Hepatocyte (in vitro differentiated cells): Measurements from ENCODE around the gene DOK6. TPM values are rescaled to one million over a fixed set of nuclear protein-coding genes. Genes with fewer than 3 reads are reported as not detected.
A peak's percentile ranks its signal among the peaks of the same experiment; 100 is the strongest.

ENCODE experiments used
- DNase-seq: peaks from one replicate; pipeline ENCODE4 v3.0.0-alpha.2; 2016; ENCODE audit warnings: low spot score
- H2AFZ ChIP-seq: fragments of 200-600 bp; sonication (generic); 2 replicates; pipeline ENCODE4 v1.6.0; 2016; ENCODE audit warnings: antibody characterized with exemption, mild to moderate bottlenecking
- H3K27ac ChIP-seq: fragments of 200-600 bp; sonication (generic); 2 replicates; pipeline ENCODE4 v1.5.1; 2016; ENCODE audit warnings: mild to moderate bottlenecking
- H3K27me3 ChIP-seq: fragments of 200-600 bp; sonication (generic); 2 replicates; pipeline ENCODE4 v1.6.1; 2016
- H3K36me3 ChIP-seq: fragments of 200-600 bp; sonication (generic); replicated peaks from 2 replicates; pipeline ENCODE4 v1.5.1; 2016; ENCODE audit warnings: low read depth; ENCODE audit not compliant: insufficient read depth
- H3K4me1 ChIP-seq: fragments of 200-600 bp; sonication (generic); 2 replicates; pipeline ENCODE4 v1.5.1; 2016; ENCODE audit warnings: mild to moderate bottlenecking, moderate library complexity; ENCODE audit not compliant: insufficient read depth
- H3K4me2 ChIP-seq: fragments of 200-600 bp; sonication (generic); 2 replicates; pipeline ENCODE4 v1.6.0; 2016
- H3K4me3 ChIP-seq: fragments of 200-600 bp; sonication (generic); 2 replicates; pipeline ENCODE4 v1.5.1; 2016; ENCODE audit warnings: mild to moderate bottlenecking
- H3K79me2 ChIP-seq: fragments of 200-600 bp; sonication (generic); 2 replicates; pipeline ENCODE4 v1.6.0; 2017; ENCODE audit warnings: mild to moderate bottlenecking
- H3K9me2 ChIP-seq: fragments of 200-600 bp; sonication (generic); replicated peaks from 2 replicates; pipeline ENCODE4 v1.6.0; 2017; ENCODE audit warnings: mild to moderate bottlenecking; ENCODE audit not compliant: insufficient read depth
- H3K9me3 ChIP-seq: fragments of 200-600 bp; sonication (generic); 2 replicates; pipeline ENCODE4 v1.5.1; 2016; ENCODE audit warnings: low read depth, mild to moderate bottlenecking
- H4K20me1 ChIP-seq: fragments of 200-600 bp; sonication (generic); 2 replicates; pipeline ENCODE4 v1.6.0; 2016; ENCODE audit warnings: mild to moderate bottlenecking; ENCODE audit not compliant: insufficient read depth, poor library complexity, severe bottlenecking
- EZH2 ChIP-seq: fragments of 200-600 bp; sonication (generic); IDR thresholded peaks from 2 replicates; pipeline ENCODE4 v1.6.1; 2016; ENCODE audit warnings: antibody characterized with exemption, mild to moderate bottlenecking, borderline replicate concordance
- EZH2phosphoT487 ChIP-seq: fragments of 200-600 bp; sonication (generic); IDR thresholded peaks from one replicate; pipeline ENCODE4 v1.6.1; 2018; ENCODE audit warnings: antibody characterized with exemption, mild to moderate bottlenecking, low read depth, moderate library complexity; ENCODE audit not compliant: unreplicated experiment, severe bottlenecking
- WGBS: methylation state at CpG from one replicate; pipeline ENCODE4 v1.1.6; 2016; ENCODE audit warnings: low lambda C conversion rate; ENCODE audit errors: missing lambda C conversion rate; 5-methylcytosine and 5-hydroxymethylcytosine counted together
- polyA plus RNA-seq: library from polyadenylated mRNA; unstranded; fragments of >200 nt; fragmentation: Nextera tagmentation; extraction: Ambion mirVana; gene quantifications from 2 replicates; pipeline ENCODE4 v1.2.1, GENCODE V29; 2016
- total RNA-seq: library from RNA; depleted of rRNA; stranded (reverse); fragments of >200 nt; gene quantifications from 2 replicates; pipeline ENCODE4 v1.2.3, GENCODE V29; 2014
- TF ChIP-seq, protein P1 (sequence below): fragments of 200-600 bp; sonication (generic); IDR thresholded peaks from 2 replicates; pipeline ENCODE4 v1.5.1; 2016; ENCODE audit warnings: antibody characterized with exemption, mild to moderate bottlenecking; ENCODE audit not compliant: poor library complexity

Gene DOK6
- total and polyA plus RNA-seq, 2 experiments from 2014 or later = 2.6 to 4.0 TPM

DNA sequence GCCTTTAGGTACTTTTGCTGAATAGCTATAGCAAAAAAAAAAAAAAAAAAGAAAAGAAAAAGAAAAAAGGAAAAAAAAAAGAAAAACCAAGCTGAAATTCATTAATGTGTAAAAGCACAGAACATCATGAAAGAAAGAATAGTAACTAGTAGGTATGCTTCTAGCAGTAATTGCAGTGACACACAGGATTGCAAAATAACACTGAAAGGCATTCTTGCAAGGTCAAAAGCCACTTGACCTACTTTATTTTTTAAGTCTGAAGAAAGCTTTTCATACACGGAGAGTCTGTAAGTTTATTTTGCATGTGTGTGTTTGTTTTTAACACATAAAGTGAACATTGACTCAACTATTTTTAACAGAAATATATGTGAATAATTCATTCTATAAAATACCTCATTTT, 54.4 kb downstream of the DOK6 start:
- no peaks in the 10 kb centered on the region for H3K4me1 ChIP-seq
- no peak overlapping the region for H3K4me2 ChIP-seq
- no peaks in the 10 kb centered on the region for H3K9me3 ChIP-seq
- H2AFZ ChIP-seq = no peak overlapping the region
- H3K36me3 ChIP-seq = no peaks in the 10 kb centered on the region
- H3K9me2 ChIP-seq = no peaks in the 10 kb centered on the region
- no peak overlapping the region for H3K4me3 ChIP-seq
- H3K27ac ChIP-seq = no peak overlapping the region
- DNase-seq = no peak
- 70% methylated on average over 1 of the region's 1 CpG for WGBS
- no peaks in the 10 kb centered on the region for H3K79me2 ChIP-seq
- no peaks in the 10 kb centered on the region for H4K20me1 ChIP-seq
- TF ChIP-seq EZH2phosphoT487 (no peak), EZH2 (no peak)
- TF ChIP-seq, protein P1, sequence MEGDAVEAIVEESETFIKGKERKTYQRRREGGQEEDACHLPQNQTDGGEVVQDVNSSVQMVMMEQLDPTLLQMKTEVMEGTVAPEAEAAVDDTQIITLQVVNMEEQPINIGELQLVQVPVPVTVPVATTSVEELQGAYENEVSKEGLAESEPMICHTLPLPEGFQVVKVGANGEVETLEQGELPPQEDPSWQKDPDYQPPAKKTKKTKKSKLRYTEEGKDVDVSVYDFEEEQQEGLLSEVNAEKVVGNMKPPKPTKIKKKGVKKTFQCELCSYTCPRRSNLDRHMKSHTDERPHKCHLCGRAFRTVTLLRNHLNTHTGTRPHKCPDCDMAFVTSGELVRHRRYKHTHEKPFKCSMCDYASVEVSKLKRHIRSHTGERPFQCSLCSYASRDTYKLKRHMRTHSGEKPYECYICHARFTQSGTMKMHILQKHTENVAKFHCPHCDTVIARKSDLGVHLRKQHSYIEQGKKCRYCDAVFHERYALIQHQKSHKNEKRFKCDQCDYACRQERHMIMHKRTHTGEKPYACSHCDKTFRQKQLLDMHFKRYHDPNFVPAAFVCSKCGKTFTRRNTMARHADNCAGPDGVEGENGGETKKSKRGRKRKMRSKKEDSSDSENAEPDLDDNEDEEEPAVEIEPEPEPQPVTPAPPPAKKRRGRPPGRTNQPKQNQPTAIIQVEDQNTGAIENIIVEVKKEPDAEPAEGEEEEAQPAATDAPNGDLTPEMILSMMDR = no peak
- H3K27me3 ChIP-seq = no peaks in the 10 kb centered on the region

DNA sequence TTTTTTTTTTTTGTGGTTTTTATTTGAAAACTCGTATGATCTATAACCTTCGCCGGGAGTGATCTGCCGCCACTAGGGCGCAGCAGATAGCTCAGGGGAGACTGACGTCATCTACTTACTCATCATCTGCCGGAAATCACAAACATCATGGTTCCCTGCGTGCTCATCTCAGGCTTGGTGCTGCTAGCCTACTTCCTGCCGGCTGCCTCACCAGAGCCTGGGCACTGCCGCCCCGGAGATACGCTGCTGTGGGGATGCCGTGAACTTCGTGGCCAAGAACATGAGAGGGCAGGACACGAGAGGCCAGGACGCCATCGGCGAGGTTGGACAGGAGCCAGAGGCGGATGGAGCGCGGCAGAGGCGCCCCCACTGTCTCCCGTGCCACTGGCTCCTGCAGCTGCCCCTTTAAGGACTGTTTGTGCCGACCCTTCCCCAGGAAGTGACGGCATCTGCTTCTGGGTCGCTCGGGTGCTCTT, 68.8 kb downstream of the DOK6 start:
- Histone ChIP-seq H3K4me2 (no peak overlapping the region), H3K4me3 (no peak overlapping the region), H3K27ac (no peak overlapping the region), H2AFZ (no peak overlapping the region), H3K36me3 (no peaks in the 10 kb centered on the region), H3K9me2 (no peaks in the 10 kb centered on the region), H3K9me3 (no peaks in the 10 kb centered on the region), H3K4me1 (no peaks in the 10 kb centered on the region), H3K79me2 (no peaks in the 10 kb centered on the region), H3K27me3 (no peaks in the 10 kb centered on the region), H4K20me1 (no peaks in the 10 kb centered on the region)
- no peak for DNase-seq
- TF ChIP-seq EZH2phosphoT487 = no peak
- TF ChIP-seq, protein P1 = peak; percentile 8
- TF ChIP-seq EZH2 = no peak
- WGBS = 94% methylated on average over 27 of the region's 27 CpGs

GRCh38 chr18:69480460-69480859, 79.8 kb downstream of the DOK6 start:
- WGBS = 87% methylated on average over 5 of the region's 5 CpGs

More at GRCh38 chr18:69480460-69480859, 79.8 kb downstream of the DOK6 start:
- Histone ChIP-seq H3K36me3 (no peaks in the 10 kb centered on the region), H3K79me2 (no peaks in the 10 kb centered on the region), H3K4me1 (no peaks in the 10 kb centered on the region), H3K9me3 (no peaks in the 10 kb centered on the region), H3K4me2 (no peak overlapping the region), H3K4me3 (no peak overlapping the region), H3K9me2 (no peaks in the 10 kb centered on the region), H2AFZ (no peak overlapping the region), H4K20me1 (no peaks in the 10 kb centered on the region), H3K27ac (no peak overlapping the region), H3K27me3 (no peaks in the 10 kb centered on the region)
- no peak for DNase-seq
- TF ChIP-seq EZH2phosphoT487 (no peak), EZH2 (no peak)
- TF ChIP-seq, protein P1 = no peak
